ENCODE data around the gene MAPKAP1.
"Not testable (repeated sequence)": the region's sequence is repeated elsewhere in the genome, so short reads cannot be mapped to it uniquely, and the experiment has no call there.

Gene MAPKAP1

DNA sequence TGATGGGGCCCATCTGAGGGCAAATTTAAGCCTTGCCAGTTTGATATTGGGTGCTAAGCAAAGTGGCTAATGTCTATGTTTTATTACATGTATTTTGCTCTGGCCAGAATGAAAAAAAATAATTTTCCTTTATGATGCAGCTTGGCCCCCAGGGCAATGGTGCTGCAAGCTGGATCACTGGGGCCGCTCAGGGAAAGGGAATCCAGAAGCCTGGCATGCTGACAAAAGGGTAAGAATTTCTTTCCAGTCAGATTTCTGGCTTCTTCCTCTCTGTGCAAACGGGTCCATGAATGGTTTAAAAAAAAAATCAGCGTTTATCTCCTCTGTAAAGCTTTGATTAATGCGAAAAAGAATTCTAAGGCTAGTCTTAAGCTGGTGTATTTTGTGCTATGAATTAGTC, 138.4 kb downstream of the MAPKAP1 start:
- H3K4me3 ChIP-seq (replicated peaks in 1 of 2; ENCODE audit: low read depth in 2 of 2, low read length in 2 of 2), result no peak overlapping the region

DNA sequence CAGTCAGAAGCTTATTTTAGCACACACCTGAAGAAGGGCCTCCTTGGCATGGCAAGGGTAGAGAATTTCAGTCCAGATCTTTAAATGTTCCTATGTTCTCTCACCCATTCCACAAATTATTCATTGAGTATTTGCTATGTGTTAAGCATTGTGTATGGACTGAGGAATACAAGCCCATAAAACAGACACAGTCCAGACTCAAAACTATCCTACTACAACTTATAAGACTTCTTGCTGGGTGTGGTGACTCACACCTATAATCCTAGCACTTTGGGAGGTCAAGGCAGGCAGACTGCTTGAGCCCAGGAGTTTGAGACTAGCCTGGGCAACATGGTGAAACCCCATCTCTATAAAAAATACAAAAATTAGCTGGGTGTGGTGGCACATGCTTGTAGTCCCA, 141.0 kb downstream of the MAPKAP1 start:
- not testable (repeated sequence) for DNase-seq (ENCODE audit: low read depth in 2 of 2); H3K4me3 ChIP-seq (replicated peaks in 1 of 2; ENCODE audit: low read depth in 2 of 2, low read length in 2 of 2)

More for the DNA sequence above, 138.4 kb downstream of the MAPKAP1 start:
- no peak for TF ChIP-seq CTCF (IDR thresholded peaks at IDR 0.05; ENCODE audit: low read depth, low read length)
- DNase-seq (ENCODE audit: low read depth in 2 of 2), result peak; percentile 26 to 75

GRCh38 chr9:125565126-125565525, 141.9 kb downstream of the MAPKAP1 start:
- no peak overlapping the region for H3K4me3 ChIP-seq (replicated peaks in 1 of 2; ENCODE audit: low read depth in 2 of 2, low read length in 2 of 2)
- DNase-seq (ENCODE audit: low read depth in 2 of 2), result no peak
- TF ChIP-seq CTCF (IDR thresholded peaks at IDR 0.05; ENCODE audit: low read depth, low read length), result no peak

- no peak for TF ChIP-seq CTCF (IDR thresholded peaks at IDR 0.05; ENCODE audit: low read depth, low read length)
- DNase-seq (ENCODE audit: low read depth in 2 of 2), result peak in 1 of 2 donors; percentile 36
- no peak overlapping the region for H3K4me3 ChIP-seq (replicated peaks in 1 of 2; ENCODE audit: low read depth in 2 of 2, low read length in 2 of 2)
These were observed 142.4 kb downstream of the MAPKAP1 start for GRCh38 chr9:125564631-125565030.

GRCh38 chr9:125561509-125562148, 145.4 kb downstream of the MAPKAP1 start:
- TF ChIP-seq CTCF (IDR thresholded peaks at IDR 0.05; ENCODE audit: low read depth, low read length), result no peak

GRCh38 chr9:125559894-125560293, 147.1 kb downstream of the MAPKAP1 start:
- TF ChIP-seq CTCF (IDR thresholded peaks at IDR 0.05; ENCODE audit: low read depth, low read length), result no peak
- H3K4me3 ChIP-seq (replicated peaks in 1 of 2; ENCODE audit: low read depth in 2 of 2, low read length in 2 of 2), result no peak overlapping the region

More at GRCh38 chr9:125561509-125562148, 145.4 kb downstream of the MAPKAP1 start:
- H3K4me3 ChIP-seq (replicated peaks in 1 of 2; ENCODE audit: low read depth in 2 of 2, low read length in 2 of 2), result no peak overlapping the region
- DNase-seq (ENCODE audit: low read depth in 2 of 2), result no peak

DNA sequence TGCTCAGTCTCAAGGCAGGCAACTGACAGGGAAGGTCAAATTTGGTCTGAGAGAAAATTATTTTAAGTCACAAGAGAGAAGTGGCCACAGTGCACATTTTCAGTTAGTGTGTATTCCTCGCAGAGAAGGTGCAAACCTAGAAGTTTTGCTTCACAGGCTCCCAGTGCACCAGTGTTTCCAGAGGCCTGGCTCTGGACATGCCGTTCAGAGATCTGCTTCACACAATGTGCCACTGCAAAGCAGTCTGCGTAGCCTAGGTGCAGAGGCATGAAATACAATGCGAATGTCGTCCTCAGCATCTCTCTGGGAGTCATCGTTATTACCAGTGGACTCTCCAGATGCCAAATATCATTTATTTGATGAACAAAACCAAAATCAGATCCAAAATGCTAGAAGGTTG, 147.8 kb downstream of the MAPKAP1 start:
- DNase-seq (ENCODE audit: low read depth in 2 of 2), result no peak
- no peak overlapping the region for H3K4me3 ChIP-seq (replicated peaks in 1 of 2; ENCODE audit: low read depth in 2 of 2, low read length in 2 of 2)
- TF ChIP-seq CTCF (IDR thresholded peaks at IDR 0.05; ENCODE audit: low read depth, low read length), result no peak

More at GRCh38 chr9:125559894-125560293, 147.1 kb downstream of the MAPKAP1 start:
- DNase-seq (ENCODE audit: low read depth in 2 of 2), result no peak
